Ectodermal cell (in vitro differentiated cells): ENCODE results near the gene ACY1.

Experiments used
- H3K27ac ChIP-seq: 2 replicates; pipeline ENCODE4 v1.7.0; 2013; ENCODE audit warnings: mild to moderate bottlenecking, low read depth, low read length; ENCODE audit not compliant: insufficient read depth, poor library complexity, severe bottlenecking
- H3K27me3 ChIP-seq: 2 replicates; pipeline ENCODE4 v1.7.0; 2013; ENCODE audit warnings: mild to moderate bottlenecking, low read length; ENCODE audit not compliant: insufficient read depth, control insufficient read depth, poor library complexity, severe bottlenecking
- H3K36me3 ChIP-seq: one replicate; pipeline ENCODE4 v1.7.0; 2013; ENCODE audit warnings: low read length; ENCODE audit not compliant: control insufficient read depth, insufficient read depth
- H3K4me1 ChIP-seq: one replicate; pipeline ENCODE4 v1.7.0; 2013; ENCODE audit warnings: low read length; ENCODE audit not compliant: control insufficient read depth, insufficient read depth
- H3K4me3 ChIP-seq: 2 replicates; pipeline ENCODE4 v1.7.0; 2013; ENCODE audit warnings: low read depth, low read length, control low read depth; ENCODE audit not compliant: insufficient read depth
- H3K9me3 ChIP-seq: 2 replicates; pipeline ENCODE4 v1.7.0; 2013; ENCODE audit warnings: mild to moderate bottlenecking, low read length, moderate library complexity; ENCODE audit not compliant: control insufficient read depth
- WGBS, 2 experiments: methylation state at CpG; one replicate each; pipeline ENCODE4 v1.1.7; 2013; ENCODE audit warnings: missing lambda C conversion rate in 2 of 2; 5-methylcytosine and 5-hydroxymethylcytosine counted together

Gene ACY1

GRCh38 chr3:51974277-51974962 is 8.9 kb upstream of the ACY1 start:
- peaks cover 23% of the 10 kb centered on the region for H3K27me3 ChIP-seq
- WGBS, 2 experiments = 59 to 60% methylated on average over 30 of the region's 30 CpGs
- H3K4me3 ChIP-seq = peak overlapping the region; percentile 57
- H3K4me1 ChIP-seq = peaks cover 27% of the 10 kb centered on the region
- no peaks in the 10 kb centered on the region for H3K36me3 ChIP-seq
- no peak overlapping the region for H3K27ac ChIP-seq
- no peaks in the 10 kb centered on the region for H3K9me3 ChIP-seq

GRCh38 chr3:51974963-51975851 is 8.1 kb upstream of the ACY1 start, which contains the start of gene ABHD14A:
TSS of gene ABHD14A (plus strand) at chr3:51975064. CDS start at chr3:51975136, 72 bp downstream.
- H3K36me3 ChIP-seq = no peaks in the 10 kb centered on the region
- no peaks in the 10 kb centered on the region for H3K9me3 ChIP-seq
- H3K27ac ChIP-seq = no peak within 1 kb of the TSS
- H3K4me3 ChIP-seq = peak within 1 kb of the TSS; percentile 57
- 5 to 6% methylated on average over 63 of the region's 63 CpGs for WGBS, 2 experiments
- H3K27me3 ChIP-seq = peaks cover 23% of the 10 kb centered on the region
- H3K4me1 ChIP-seq = peaks cover 24% of the 10 kb centered on the region

GRCh38 chr3:51975852-51976549 is 7.3 kb upstream of the ACY1 start:
- 49 to 50% methylated on average over 46 of the region's 46 CpGs for WGBS, 2 experiments
- peaks cover 23% of the 10 kb centered on the region for H3K27me3 ChIP-seq
- H3K4me3 ChIP-seq = peak overlapping the region; percentile 57
- H3K9me3 ChIP-seq = no peaks in the 10 kb centered on the region
- peaks cover 20% of the 10 kb centered on the region for H3K4me1 ChIP-seq
- H3K27ac ChIP-seq = no peak overlapping the region
- no peaks in the 10 kb centered on the region for H3K36me3 ChIP-seq

GRCh38 chr3:51977446-51978142 is 5.7 kb upstream of the ACY1 start:
- H3K4me3 ChIP-seq = no peak overlapping the region
- WGBS, 2 experiments = 92 to 94% methylated on average over 9 of the region's 9 CpGs

GRCh38 chr3:51978143-51978502 is 5.2 kb upstream of the ACY1 start:
- 78 to 84% methylated on average over 4 of the region's 4 CpGs for WGBS, 2 experiments
- H3K4me3 ChIP-seq = no peak overlapping the region
- peaks cover 23% of the 10 kb centered on the region for H3K27me3 ChIP-seq
- peaks cover 26% of the 10 kb centered on the region for H3K4me1 ChIP-seq
- no peak overlapping the region for H3K27ac ChIP-seq
- no peaks in the 10 kb centered on the region for H3K36me3 ChIP-seq
- no peaks in the 10 kb centered on the region for H3K9me3 ChIP-seq

More at GRCh38 chr3:51977446-51978142, 5.7 kb upstream of the ACY1 start:
- Histone ChIP-seq H3K27ac (no peak overlapping the region), H3K9me3 (no peaks in the 10 kb centered on the region), H3K4me1 (peaks cover 24% of the 10 kb centered on the region), H3K36me3 (no peaks in the 10 kb centered on the region), H3K27me3 (peaks cover 23% of the 10 kb centered on the region)

GRCh38 chr3:51980253-51980652 is 3.1 kb upstream of the ACY1 start:
- no peaks in the 10 kb centered on the region for H3K9me3 ChIP-seq
- H3K27ac ChIP-seq = no peak overlapping the region
- WGBS, 2 experiments = 95 to 96% methylated on average over 10 of the region's 10 CpGs
- peaks cover 10% of the 10 kb centered on the region for H3K27me3 ChIP-seq
- peaks cover 25% of the 10 kb centered on the region for H3K4me1 ChIP-seq
- no peak overlapping the region for H3K4me3 ChIP-seq
- no peaks in the 10 kb centered on the region for H3K36me3 ChIP-seq

GRCh38 chr3:51982352-51982837 is 940 bp upstream of the ACY1 start:
- Histone ChIP-seq H3K4me1 (peaks cover 15% of the 10 kb centered on the region), H3K9me3 (no peaks in the 10 kb centered on the region)
- 10 to 15% methylated on average over 4 of the region's 4 CpGs for WGBS, 2 experiments

GRCh38 chr3:51983578-51984268 is 388 bp downstream of the ACY1 start:
- no peaks in the 10 kb centered on the region for H3K9me3 ChIP-seq
- no peaks in the 10 kb centered on the region for H3K27me3 ChIP-seq
- H3K4me1 ChIP-seq = peaks cover 15% of the 10 kb centered on the region
- peak overlapping the region; percentile 37 for H3K4me3 ChIP-seq
- 78 to 79% methylated on average over 21 to 22 of the region's 22 CpGs for WGBS, 2 experiments
- no peaks in the 10 kb centered on the region for H3K36me3 ChIP-seq
- peak overlapping the region; percentile 58 for H3K27ac ChIP-seq

More at GRCh38 chr3:51982352-51982837, 940 bp upstream of the ACY1 start:
- peak overlapping the region; percentile 78 for H3K27ac ChIP-seq
- H3K27me3 ChIP-seq = no peaks in the 10 kb centered on the region
- no peaks in the 10 kb centered on the region for H3K36me3 ChIP-seq
- H3K4me3 ChIP-seq = peak overlapping the region; percentile 37

- H3K27ac ChIP-seq = no peak overlapping the region
- no peak overlapping the region for H3K4me3 ChIP-seq
- H3K9me3 ChIP-seq = no peaks in the 10 kb centered on the region
- no peaks in the 10 kb centered on the region for H3K36me3 ChIP-seq
- H3K4me1 ChIP-seq = peaks cover 15% of the 10 kb centered on the region
- H3K27me3 ChIP-seq = no peaks in the 10 kb centered on the region
Observed at GRCh38 chr3:51984269-51984647, 923 bp downstream of the ACY1 start.
